ENCODE results near the gene ANKRD44.

Gene ANKRD44

GRCh38 chr2:197077336-197077735, 233.2 kb downstream of the ANKRD44 start:
- H3K27ac ChIP-seq, result no peak overlapping the region
- TF ChIP-seq CTCF (IDR thresholded peaks at IDR 0.05), result no peak
- no peak for TF ChIP-seq ZFX (IDR thresholded peaks at IDR 0.05; ENCODE audit: borderline replicate concordance)

- TF ChIP-seq CTCF (IDR thresholded peaks at IDR 0.05), result no peak
- TF ChIP-seq ZFX (IDR thresholded peaks at IDR 0.05; ENCODE audit: borderline replicate concordance), result no peak
- no peak overlapping the region for H3K27ac ChIP-seq
Observed at GRCh38 chr2:197076652-197077051, 233.9 kb downstream of the ANKRD44 start.

- H3K27ac ChIP-seq, result no peak overlapping the region
- no peak for TF ChIP-seq ZFX (IDR thresholded peaks at IDR 0.05; ENCODE audit: borderline replicate concordance)
- peak; percentile 67 for TF ChIP-seq CTCF (IDR thresholded peaks at IDR 0.05)
Observed at GRCh38 chr2:197075754-197076337, 234.7 kb downstream of the ANKRD44 start.

- H3K27ac ChIP-seq, result no peak overlapping the region
- TF ChIP-seq CTCF (IDR thresholded peaks at IDR 0.05), result no peak
- no peak for TF ChIP-seq ZFX (IDR thresholded peaks at IDR 0.05; ENCODE audit: borderline replicate concordance)
Observed at GRCh38 chr2:197075281-197075680, 235.3 kb downstream of the ANKRD44 start.

GRCh38 chr2:197073701-197074433, 236.7 kb downstream of the ANKRD44 start:
- no peak for TF ChIP-seq ZFX (IDR thresholded peaks at IDR 0.05; ENCODE audit: borderline replicate concordance)
- no peak for TF ChIP-seq CTCF (IDR thresholded peaks at IDR 0.05)
- H3K27ac ChIP-seq, result no peak overlapping the region

GRCh38 chr2:197073270-197073669, 237.3 kb downstream of the ANKRD44 start:
- H3K27ac ChIP-seq, result no peak overlapping the region
- no peak for TF ChIP-seq ZFX (IDR thresholded peaks at IDR 0.05; ENCODE audit: borderline replicate concordance)
- no peak for TF ChIP-seq CTCF (IDR thresholded peaks at IDR 0.05)

GRCh38 chr2:197072533-197072932, 238.0 kb downstream of the ANKRD44 start:
- no peak overlapping the region for H3K27ac ChIP-seq
- TF ChIP-seq CTCF (IDR thresholded peaks at IDR 0.05), result no peak
- TF ChIP-seq ZFX (IDR thresholded peaks at IDR 0.05; ENCODE audit: borderline replicate concordance), result no peak

All from 22Rv1 (cell line).